Cerebellar cortex (tissue), 1 donor: ENCODE measurements around the gene C12orf42.
"Not testable (repeated sequence)": the region's sequence is repeated elsewhere in the genome, so short reads cannot be mapped to it uniquely, and the experiment has no call there.

Source experiments
- DNase-seq: peaks from one replicate; pipeline ENCODE4 v3.0.0-alpha.2; 2015; ENCODE audit warnings: low spot score

C12orf42 gene

DNA sequence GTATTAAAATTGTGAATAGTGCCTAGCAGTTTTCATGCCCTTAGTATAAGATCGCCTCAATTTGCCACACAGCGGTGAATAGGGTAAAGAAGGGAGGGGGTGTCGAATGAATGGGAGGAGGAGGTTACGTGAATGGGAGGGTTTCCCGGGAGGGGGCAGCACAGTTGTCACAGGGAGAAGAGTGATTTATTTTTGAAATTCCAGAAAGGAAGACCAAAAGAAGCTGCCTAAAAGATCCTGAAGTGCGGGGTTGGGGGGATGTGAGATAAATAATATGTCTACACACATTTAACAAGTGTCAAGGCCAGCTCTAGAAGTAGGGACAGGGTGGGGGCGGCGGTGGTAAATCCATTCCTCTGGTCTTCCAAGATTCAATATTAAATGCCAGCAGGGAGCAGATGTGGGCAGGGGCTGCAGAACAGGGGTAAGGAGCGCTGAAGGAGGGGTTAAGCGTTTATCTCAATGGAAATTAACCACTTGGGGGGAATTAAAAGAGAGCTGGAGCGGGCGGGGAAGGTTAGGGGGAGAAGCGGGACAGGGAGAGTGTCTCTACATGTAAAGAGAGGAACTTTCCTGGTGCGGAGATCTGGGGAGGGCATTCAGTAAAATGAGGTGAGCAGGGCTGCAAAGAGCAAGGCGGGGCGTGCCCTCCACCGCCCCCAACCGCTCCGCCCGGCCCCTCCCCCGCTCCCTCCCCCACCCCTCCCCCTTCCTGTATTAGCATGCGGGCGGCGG lies 867 bp downstream of the C12orf42 start:
- no peak for DNase-seq

DNA sequence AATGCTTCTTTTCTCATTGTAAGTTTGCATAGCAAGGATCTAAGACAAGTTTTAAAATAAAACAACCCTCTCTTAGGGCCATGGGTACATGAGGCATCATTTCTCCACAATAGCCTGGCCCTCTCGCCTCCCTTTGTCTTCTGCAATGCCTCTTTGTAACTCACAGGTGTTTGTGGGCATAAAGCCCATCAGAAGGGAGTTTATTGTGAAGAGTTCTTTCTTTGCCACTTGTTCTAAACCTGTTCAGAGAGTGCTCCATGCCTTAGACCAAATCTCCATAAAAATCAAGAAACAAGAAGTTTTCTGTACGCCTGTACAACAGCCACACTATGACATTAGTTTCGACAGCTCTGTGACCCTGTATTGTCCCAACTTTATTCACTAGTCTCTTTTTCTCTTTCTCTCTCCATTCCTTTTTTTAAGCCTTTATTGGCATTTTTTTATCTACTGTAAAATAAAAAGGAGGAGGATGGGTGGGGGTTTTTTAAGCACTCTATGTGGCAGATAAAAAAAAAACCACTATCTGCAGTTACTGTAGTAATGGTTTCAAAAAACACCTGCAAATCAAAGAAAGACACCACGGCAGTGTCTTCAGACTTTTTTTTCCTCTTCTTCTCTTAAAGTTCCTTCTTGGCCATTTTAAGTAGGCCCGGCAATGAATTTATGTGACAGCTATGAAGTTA lies 1.6 kb downstream of the C12orf42 start:
- DNase-seq = no peak

DNA sequence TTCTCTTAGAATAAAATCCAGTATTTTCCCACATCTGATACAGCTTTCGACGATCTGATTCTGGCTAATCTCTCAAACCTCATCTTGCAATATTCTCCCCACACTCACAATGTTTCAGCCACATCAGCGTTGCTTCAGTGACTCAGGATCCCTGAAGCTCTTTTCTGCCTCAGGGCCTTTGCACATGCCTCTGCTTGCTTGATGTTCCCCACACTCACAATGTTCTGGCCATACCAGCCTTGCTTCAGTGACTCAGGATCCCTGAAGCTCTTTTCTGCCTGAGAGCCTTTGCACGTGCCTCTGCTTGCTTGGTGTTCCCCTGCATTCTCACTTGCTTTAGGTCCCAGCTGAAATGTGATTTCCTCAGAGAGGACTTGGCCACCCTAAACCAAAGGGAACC lies 2.6 kb downstream of the C12orf42 start:
- no peak for DNase-seq

DNA sequence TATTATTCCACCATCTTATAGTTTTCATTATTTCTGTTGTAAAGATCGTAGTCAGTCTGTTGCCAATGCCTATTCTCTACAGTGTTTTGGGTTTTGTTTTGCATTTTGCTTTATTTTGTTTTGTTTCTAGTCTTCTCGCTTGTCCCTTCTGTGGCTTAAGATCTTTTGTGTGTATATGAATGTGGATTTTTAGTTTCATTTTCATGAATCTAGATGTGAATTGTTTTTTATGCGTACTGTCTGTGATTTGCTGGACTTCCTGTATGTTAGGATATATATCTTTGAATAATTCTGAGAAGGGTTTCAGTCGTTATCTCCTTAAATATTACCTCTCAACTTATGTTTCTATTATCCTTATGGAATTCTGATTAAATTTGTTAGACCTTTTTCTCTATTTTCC lies 13.4 kb downstream of the C12orf42 start:
- DNase-seq = no peak

DNA sequence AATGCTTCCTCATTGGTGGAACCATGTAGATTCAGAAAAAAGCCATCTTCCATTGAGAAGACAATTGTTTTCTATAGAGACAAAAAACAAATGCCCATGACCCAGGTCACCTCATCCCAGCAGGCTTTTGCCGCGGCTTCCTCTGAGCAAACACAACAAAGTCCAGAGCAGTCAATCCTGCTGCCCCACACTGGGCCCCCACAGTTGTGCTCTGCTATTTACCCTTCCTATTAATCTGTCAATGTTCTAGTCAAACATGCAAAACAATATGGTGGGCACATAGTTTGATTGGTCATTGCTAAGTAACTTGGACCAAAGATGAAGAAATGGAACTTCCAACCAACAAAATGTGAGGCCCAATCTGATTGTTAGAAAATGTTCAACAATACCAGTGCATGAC lies 20.7 kb downstream of the C12orf42 start:
- no peak for DNase-seq

DNA sequence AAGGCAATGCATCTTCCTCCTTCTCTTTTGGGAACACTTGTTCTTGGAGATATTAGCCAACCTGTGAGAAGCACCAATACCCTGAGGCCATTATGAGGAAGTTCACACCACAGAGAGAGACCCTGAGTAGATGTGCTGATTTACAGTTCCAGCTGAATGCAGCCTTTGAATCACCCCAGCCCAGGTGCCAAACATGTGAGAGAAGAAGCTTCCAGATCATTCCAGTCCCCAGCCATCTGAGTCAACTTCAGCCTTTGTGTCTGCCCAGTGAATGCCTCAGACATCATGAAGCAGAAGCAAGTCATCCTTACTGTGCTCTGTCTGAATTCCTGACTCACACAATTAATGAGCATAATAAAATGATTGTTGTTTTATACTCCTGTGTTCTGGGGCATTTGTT lies 25.1 kb downstream of the C12orf42 start:
- no peak for DNase-seq

DNA sequence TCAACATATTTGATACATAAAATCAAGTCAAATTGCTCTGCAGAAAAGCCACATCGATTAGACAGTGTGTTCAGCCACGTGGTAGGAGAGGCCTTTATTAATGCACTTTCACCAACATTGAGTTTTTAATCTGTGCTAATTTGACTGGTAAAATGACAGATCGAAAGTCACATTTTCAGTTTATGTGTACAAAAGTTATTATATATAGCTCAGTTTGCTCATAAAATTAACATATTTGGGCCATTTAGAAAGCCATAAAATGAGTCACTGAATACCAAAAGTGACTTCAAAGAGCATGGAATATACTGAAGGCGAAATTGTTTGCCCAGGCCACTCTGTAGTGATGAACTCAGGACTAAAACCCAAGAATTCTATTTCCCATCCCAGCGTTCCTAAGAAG lies 26.0 kb downstream of the C12orf42 start:
- DNase-seq = no peak

DNA sequence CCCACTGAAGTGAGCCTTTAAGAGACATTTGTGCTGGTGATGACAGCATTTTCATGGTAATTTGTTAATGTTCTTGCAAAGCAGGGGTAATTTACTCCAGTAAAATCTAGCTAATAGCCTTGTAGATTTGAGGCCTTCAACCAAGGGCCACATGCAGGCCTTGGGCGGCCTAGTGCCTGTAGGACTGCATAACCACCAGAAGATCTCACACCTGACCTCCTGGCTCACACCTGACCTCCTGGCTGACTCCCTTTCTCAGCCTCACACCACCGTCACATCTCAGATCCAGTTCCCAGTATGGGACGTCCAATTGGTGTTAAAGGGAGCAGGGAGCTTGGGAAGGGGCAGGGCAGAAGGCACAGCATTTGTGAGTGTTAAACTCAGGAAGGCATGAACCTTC lies 26.9 kb downstream of the C12orf42 start:
- no peak for DNase-seq

DNA sequence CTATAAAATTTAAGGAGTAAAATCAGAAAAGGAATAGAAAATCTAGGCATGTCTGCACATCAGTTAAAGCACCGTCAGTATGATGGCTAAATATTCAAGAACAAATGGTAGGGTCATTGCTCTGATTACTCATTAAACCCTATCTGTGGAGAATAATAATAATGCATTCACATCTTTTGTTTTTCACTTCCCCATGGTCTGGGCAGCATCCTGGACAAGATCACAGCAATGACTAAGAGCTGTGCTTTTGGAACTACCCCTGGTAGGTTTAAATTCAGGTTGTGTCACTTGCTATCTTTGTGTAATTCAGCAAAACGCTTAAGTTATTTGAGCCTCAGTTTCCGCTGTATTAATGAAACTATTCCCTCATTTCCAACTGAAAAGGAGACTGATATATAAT lies 33.1 kb downstream of the C12orf42 start:
- DNase-seq = no peak

DNA sequence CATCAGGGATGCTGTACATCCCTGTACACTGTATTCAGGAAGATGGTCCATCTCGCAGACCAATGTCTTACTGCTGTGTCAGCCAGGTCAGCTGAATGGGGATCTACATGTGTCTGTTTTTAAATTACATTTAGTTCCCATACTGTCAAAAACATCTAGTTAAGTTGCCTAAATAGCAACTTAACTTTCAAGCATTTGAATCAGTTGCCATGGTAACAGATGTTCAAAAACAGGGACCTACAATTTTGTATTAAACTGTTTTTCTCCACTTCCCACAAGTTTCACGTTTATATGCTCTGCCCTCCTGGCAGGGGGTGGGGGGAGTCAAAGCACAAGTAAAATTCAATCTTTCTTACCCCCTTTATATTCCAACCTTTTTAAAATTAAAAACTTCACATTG lies 38.3 kb downstream of the C12orf42 start:
- DNase-seq = no peak

DNA sequence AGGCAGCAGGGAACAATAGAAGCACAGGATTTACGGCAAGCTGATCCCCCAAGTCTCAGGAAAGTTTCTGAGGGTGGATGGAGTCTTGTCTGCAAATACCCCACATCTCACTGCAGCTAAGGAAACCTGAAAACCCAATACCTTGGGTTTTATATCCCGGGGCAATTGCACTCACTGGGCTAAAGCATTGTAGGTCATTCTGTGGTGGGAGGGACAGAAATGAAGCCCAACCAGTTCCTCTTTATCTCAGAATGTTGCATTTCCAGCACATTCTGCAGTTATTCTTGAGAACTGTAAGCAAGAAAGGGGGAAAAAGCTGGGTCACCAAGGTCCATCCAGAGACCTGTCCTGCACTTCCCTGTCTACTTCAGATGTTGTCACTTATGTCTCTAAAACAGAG lies 39.8 kb downstream of the C12orf42 start:
- DNase-seq = no peak

DNA sequence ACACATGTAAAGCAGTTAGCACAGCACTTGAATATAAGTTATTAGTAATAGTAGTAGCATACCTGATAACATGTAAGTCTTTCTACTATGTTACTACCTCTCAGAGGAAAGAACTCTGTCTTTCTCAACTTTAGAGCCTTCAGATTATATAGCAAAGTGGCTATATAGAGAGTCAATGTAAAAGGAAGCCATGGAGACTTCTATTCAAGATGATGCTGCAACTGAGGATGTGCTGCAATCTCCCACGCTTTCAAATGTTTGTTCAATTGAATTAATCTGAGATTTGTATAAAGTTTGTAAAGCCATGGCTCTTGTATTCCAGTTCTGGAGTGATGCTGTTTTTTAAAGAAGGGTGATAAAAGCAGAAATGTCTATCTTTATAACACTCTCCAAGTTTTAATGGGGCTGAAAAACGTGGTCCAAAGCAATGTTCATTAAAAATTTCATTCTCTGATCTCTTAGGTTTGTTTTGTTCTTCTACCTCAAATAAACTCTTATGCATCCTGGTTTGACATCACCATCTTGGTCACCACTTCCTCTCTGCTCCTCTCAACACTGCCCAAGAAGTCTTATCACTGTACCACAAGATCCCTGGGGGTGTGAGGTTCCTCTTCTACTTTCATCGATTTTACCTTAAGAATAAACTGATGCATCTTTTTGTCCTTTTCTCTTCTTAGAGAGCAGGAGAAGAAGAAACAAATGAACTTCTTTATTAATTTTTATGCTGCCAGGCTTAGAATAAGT lies 40.6 kb downstream of the C12orf42 start:
- no peak for DNase-seq

DNA sequence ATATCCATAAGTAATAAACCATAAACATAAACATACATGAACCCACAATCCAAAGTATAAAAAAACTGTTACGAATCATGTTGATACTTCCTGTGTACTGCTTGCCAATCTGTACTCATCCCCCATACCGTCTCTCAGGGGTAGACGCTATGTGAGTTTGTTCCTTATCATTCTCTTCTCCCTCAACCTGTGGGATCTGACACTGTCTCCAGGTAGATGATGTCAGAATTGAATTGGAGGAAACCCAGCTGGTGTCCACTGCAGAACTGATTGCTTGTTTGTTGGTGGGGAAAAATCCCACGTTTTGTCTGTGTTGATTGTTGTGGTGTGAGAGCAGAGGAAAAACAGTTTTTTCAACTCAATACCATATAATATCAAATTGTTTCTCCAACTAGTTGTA lies 50.8 kb downstream of the C12orf42 start:
- DNase-seq = no peak

DNA sequence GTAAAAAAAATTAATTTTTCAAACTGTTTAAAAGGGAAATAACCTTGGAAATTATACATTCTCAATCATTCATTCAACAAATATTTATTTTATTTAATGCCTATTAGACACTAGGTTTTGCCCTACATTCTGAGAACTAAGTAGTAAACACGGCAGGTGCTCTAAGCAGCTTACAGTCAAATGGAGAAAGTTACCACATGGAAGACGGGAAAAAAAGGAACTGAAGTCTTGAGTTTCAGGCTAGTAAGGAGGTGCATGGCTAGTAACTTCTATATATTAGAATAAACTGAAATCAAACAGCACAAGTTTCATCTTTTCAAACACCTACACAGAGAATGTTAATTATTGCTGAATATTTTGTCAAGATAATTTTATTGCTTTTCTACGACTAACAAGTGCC lies 52.9 kb downstream of the C12orf42 start:
- no peak for DNase-seq

DNA sequence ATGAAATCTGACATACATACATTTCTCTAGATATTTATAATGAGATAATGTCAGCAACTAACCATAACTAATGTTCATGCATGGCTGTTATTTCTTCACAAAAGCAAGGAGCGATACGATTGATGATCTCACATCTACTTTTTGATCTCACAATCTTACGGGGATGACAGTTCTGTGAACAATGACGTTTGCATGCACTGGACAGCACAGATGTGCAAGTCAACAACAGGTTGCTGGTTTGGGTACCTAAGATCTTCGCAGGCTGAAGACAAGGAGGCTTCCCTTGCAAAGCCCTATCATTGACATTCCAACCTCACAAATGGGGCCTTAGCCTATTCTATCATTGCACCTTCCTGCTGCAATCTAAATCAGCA lies 53.6 kb downstream of the C12orf42 start:
- no peak for DNase-seq

DNA sequence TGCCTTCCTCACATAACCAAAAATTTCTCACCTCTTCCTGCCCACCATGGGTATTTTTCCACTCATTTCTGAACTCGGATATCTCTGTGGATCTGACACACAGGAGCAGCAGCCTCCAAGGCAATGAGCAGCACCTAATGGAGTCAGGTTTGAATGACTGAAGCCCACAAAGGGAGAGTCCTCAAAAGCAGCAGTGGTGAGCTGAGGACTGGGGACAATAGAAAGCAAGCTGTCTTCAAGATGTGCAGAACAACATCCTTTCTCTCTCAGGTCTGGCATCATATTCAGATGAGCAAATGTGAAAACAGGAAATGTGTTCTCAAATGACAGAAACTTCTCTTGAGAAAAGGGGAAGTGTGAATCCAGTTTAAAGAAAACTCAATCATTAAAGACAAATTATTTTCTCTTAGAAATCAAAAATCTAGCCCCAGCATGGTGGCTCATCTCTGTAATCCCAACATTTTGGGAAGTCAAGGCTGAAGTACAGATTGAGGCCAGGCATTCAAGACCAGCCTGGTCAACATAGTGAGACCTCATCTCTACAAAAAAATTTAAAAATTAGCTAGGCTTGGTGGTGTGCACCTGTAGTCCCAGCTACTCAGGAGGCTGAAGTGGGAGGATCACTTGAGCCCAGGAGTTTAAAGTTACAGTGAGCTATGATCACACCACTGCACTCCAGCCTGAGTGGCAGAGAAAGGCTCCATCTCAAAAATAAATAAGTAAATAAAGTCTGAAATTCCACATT lies 54.2 kb downstream of the C12orf42 start:
- no peak for DNase-seq

DNA sequence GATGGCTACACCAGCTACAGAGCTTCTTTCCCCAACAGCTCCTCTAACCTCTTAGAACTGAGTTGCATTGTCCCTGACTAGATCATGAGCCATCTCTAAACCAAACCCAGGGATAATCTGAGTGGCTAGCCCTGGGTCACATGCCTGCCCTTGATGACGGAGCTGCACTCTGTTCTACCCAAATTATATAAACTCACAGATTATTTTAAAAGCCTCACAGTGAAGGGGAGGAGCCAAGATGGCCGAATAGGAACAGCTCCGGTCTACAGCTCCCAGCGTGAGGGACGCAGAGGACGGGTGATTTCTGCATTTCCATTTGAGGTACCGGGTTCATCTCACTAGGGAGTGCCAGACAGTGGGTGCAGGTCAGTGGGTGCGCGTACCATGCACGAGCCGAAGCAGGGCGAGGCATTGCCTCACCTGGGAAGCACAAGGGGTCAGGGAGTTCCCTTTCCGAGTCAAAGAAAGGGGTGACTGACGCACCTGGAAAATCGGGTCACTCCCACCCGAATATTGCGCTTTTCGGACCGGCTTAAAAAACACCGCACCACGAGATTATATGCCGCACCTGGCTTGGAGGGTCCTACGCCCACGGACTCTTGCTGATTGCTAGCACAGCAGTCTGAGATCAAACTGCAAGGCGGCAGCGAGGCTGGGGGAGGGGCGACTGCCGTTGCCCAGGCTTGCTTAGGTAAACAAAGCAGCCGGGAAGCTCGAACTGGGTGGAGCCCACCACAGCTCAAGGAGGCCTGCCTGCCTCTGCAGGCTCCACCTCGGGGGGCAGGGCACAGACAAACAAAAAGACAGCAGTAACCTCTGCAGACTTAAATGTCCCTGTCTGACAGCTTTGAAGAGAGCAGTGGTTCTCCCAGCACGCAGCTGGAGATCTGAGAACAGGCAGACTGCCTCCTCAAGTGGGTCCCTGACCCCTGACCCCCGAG lies 61.3 kb downstream of the C12orf42 start:
- DNase-seq = not testable (repeated sequence)

DNA sequence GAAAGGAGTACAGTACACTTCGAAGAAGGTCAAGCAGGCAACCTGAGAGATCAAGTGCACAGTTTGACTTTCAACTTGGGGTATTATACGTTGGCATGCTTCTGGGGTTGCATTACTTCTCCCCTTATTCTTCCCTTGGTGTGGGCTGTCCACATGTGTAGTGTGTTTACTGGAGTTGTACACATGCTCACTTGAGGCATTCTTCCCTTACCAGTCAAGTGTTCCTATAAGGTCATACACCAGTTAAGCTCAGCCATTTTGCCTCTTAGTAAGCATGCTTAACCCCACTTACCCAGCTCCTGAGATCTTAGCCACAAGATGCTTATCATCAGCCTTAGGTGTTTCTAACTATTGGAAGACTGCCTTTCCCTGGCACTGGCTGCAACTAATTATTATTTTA lies 63.8 kb downstream of the C12orf42 start:
- DNase-seq = no peak

DNA sequence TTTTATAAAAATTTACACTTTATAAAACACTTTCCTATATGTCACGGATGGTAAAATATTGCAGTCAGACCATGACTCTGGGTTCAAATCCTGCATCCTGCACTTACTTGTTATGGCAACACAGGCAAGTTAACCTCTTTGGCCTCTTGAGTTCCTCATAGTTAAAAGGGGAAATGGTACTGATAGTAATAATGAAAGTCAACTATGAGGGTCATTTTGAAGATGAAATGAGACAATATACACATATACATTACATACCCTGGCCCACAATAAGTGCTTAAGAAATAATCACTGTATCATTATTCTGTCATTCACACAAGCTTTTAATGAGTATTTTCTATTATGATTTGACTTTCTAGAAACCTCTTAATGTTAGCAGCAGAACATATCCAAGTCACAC lies 64.4 kb downstream of the C12orf42 start:
- DNase-seq = no peak

DNA sequence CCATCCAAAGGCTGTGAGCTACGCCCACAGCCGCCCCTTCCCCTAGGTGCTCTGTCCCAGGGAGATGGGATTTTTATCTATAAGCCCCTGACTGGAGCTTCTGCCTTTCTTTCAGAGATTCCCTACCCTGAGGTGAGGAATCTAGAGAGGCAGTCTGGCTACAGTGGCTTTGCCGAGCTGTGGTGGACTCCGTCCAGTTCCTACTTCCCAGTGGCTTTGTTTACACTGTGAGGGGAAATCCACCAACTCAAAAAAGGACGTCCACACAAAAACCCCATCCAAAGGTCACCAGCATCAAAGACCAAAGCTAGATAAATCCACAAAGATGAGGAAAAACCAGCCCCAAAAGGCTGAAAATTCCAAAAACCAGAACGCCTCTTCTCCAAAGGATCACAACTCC lies 70.1 kb downstream of the C12orf42 start:
- not testable (repeated sequence) for DNase-seq

DNA sequence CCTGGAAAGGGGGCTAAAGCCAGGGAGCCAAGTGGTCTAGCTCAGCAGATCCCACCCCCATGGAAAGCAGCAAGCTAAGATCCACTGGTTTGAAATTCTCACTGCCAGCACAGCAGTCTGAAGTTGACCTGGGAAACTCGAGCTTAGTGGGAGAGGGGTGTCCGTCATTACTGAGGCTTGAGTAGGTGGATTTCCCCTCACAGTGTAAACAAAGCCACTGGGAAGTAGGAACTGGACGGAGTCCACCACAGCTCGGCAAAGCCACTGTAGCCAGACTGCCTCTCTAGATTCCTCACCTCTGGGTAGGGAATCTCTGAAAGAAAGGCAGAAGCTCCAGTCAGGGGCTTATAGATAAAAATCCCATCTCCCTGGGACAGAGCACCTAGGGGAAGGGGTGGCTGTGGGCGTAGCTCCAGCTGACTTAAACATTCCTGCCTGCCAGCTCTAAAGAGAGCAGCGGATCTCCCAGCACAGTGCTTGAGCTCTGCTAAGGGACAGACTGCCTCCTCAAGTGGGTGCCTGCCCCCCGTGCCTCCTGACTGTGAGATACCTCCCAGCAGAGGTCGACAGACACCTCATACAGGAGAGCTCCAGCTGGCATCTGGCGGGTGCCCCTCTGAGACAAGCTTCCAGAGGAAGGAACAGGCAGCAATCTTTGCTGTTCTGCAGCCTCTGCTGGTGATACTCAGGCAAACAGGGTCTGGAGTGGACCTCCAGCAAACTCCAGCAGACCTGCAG lies 70.8 kb downstream of the C12orf42 start:
- DNase-seq = not testable (repeated sequence)
